GM08714 (cell line): ENCODE data around the gene SORD.
"Not testable (repeated sequence)": the region's sequence is repeated elsewhere in the genome, so short reads cannot be mapped to it uniquely, and the experiment has no call there.

Experiments used
- H3K4me3 ChIP-seq: fragments of 200-500 bp; sonication (Bioruptor generic); 2 replicates; pipeline ENCODE4 v1.5.1; 2014; ENCODE audit warnings: mild to moderate bottlenecking, low read length, inconsistent platforms
- ZNF274 ChIP-seq: IDR thresholded peaks from 2 replicates; pipeline ENCODE4 v1.6.1; 2012; ENCODE audit warnings: mild to moderate bottlenecking, low read depth, low read length

The SORD gene

DNA sequence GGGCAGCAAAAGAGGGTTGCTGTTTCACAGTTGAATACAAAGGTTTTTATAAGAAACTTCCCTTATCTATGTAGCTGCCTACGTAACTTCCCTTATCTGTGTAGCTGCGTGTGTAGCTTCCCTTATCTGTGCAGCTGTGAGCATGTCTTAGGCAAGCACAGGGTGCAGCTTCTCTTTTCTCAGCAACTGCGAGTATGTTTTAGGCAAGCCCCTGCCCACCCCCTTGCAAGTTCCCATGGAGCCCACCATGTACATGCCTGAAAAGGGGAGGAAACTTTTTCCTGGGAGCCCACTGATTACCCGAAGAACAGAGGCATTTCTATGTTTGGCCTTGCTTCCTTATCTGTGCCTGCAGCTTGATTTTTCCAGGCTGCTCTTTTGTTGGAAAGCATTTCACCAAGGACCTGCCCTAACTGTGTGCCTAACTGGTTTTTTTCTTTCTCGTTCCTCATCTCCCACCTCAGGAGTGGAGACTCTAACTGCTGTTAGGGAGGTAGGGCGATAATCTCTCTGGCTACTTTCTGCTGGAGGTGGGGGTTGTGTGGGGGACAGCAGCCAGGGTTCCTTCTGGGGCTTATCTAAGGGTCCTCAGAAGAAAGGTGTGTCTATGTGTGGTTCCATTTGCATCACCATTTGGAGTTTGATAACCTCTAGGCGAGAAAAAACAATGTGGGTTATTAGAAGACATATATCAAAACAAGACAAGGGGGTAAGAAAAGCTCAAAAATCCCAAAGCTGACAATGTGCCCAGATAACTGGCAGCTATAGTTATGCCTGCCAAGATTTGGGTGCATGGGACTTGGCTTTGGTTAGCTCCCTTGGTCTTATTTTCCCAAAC is 26.0 kb downstream of the SORD start:
- no peak for TF ChIP-seq ZNF274
- H3K4me3 ChIP-seq = no peak overlapping the region

DNA sequence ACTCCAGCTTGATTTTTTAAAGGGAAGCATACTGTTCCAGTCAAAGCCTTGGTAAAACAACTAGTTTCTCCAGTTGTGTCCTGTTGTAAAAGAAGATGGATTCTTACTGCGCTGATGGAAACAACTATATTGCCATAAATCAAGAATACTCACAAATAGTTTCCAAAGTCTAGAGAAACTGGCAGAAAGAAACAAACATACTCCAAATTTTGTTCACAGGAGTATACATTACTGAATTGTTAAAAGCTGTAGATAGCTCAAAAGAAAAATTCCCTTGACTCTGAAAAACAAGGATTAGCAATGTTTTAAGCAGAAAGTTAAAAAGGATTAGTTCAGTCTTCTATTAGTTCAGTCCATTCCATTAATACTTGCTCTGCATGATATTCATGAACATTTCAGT is 27.6 kb downstream of the SORD start:
- TF ChIP-seq ZNF274 = no peak
- H3K4me3 ChIP-seq = no peak overlapping the region

DNA sequence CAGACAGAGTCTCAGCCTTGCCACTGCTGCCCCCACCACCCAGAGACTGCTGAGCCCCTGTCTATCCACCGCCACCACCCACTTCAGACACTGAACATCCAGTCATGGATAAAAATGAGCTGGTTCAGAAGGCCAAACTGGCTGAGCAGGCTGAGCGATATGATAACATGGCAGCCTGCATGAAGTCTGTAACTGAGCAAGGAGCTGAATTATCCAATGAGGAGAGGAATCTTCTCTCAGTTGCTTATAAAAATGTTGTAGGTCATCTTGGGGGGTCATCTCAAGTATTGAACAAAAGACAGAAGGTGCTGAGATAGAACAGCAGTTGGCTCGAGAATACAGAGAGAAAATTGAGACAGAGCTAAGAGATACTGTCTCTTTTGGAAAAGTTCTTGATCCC is 29.7 kb downstream of the SORD start:
- not testable (repeated sequence) for H3K4me3 ChIP-seq

DNA sequence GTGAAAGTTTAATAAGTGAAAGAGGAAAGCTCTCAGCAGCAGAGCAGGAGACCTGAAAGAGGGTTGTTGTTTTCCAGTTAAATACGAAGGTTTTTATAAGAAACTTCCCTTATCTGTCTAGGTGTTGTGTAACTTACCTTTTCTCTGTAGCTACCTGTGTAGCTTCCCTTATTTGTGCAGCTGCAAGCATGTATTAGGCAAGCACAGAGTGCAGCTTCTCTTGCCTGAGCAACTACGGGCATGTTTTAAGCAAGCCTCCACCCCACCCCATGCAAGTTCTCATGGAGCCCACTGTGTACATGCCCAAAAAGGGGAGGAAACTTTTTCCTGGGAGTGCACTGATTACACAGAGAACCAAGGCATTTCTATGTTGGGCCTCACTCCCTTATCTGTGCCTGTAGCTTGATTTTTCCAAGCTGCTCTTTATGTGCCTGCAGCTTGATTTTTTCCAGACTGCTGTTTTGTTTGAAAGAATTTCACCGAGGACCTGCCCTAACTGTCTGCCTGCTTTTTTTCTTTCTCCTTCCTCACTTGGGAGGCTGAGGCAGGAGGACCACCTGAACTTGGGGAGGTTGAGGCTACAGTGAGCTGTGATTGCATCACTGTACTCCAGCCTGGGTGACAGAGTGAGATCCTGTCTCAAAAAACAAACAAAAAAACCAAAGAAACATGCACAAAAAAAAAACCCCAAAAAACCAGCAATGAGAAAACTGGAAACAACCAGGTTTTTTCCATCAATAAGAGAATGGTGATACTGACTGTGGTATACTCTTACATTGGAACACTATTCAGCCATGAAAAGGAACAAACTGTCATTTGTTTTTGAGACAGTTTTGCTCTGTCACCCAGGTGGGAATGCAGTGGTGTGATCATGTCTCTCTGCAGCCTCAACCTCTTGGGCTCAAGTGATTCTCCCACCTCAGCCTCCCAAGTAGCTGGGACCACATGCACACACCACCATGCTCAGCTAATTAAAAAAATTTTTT is 36.0 kb downstream of the SORD start:
- not testable (repeated sequence) for H3K4me3 ChIP-seq

DNA sequence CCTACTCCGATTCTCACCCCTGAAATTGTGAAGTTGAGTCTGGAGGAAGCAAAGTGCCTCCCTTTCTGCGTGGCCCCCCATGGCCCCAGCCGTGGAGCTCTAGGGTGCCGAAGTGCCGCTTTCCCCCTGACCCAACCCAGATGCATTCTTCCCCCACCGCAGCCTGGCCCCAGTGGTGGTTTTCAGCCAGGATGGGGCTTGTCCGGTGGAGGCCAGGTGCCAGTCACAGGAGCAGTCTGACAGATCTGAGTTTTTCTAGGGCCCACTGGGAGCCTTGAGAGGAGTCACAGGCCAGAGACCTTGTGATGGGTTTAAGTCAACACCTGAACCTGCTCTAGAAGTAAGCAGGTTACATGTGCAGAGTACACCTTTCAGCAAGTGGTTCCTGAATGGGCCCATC is 39.3 kb downstream of the SORD start:
- not testable (repeated sequence) for H3K4me3 ChIP-seq

DNA sequence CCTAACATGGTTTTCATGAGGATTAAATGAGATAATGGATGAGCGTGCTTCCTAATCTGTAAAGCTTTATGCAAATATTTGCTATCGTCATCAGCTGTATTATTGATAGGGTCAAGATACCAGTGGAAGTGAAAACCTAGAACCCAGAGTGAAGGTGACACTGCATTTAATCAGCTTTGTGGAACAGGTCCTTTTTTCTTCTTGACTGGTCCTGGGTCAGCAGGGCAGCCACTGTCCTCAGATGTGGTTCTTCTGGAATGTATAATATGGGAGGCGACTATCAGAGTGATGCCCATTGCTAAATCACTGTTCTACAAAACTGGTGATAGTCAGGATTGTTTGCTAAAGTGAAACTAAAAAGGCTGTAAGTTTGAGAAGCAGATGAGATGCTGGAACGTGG is 41.4 kb downstream of the SORD start:
- H3K4me3 ChIP-seq = no peak overlapping the region
- no peak for TF ChIP-seq ZNF274

DNA sequence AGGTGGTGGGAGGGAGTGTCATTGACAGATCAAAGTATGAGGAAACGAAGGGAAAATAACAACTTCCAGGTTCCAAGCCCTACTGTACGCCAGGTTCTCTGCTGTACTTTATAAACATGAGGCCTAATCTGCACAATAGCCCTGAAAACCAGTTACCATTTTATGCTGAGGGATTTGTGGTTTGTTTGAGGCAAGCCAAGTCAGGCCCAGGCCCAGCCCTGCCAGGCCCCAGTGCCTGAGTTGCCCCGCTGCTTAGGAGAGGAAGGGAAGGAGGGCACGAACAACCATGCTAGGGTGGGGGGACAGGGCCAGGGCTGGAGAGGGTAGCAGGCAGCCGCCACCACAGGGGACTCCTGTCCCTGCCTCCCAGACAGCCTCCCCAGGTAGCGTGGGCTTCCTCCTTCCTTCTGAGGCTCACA is 47.0 kb downstream of the SORD start:
- H3K4me3 ChIP-seq = not testable (repeated sequence)

DNA sequence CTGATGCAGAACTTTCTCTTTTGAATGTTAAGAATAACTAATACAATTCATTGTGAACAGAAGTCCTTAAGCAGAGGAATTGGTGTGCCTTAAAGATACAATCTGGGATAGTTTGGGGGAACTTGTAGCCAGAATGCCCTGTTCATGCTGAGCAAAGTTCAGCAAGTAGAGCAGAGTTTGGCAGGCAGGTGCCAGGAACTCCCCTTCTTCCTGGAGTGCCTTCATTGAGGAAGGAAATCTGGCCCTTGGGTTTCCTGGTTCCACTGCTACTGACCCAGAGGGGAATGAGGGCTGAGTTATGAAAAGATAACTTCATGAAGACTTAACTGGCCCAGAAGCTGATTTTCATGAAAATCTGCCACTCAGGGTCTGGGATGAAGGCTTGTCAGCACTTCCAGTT is 50.6 kb downstream of the SORD start:
- not testable (repeated sequence) for H3K4me3 ChIP-seq

DNA sequence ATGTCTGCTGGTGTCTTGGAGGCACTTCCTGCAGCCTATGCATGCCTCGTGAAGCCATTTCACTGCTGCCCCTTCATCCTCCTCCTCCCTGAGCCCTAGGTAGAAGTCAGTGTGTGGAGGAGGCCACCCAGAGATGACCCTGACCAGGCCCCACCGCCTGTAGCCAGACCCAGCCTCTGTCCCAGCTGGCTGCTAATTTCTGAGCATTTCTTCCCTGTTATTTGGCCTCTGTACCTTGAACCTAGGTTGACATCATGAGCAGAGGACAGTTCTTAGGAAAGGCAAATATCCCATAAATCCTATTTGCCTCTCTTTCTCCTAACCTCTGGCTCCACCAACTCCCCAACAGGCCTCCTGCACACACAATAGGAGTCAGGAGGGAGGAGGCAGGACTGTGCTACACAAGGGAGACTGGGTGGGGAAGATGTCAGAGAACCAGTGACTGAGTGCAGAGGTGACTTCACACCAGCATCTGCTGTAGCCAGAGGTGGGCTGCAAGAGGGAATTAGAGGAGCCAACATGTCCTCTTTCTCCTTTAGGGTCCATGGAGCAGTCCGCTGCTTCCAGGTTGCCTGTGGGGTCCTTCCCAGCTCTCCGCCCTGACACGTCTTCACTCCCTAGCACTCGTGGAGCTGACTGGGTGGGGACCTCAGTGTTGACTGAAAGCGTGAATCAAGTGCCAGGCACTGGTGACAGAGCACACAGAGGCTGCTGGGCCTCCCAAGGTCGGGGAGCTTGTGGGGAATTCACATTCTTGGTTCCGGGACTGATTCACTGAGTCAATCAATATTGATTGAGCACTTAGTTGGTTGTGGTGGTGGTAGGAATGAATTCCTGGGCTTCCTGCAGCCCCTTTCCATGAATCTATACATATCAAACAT is 52.7 kb downstream of the SORD start:
- not testable (repeated sequence) for H3K4me3 ChIP-seq

DNA sequence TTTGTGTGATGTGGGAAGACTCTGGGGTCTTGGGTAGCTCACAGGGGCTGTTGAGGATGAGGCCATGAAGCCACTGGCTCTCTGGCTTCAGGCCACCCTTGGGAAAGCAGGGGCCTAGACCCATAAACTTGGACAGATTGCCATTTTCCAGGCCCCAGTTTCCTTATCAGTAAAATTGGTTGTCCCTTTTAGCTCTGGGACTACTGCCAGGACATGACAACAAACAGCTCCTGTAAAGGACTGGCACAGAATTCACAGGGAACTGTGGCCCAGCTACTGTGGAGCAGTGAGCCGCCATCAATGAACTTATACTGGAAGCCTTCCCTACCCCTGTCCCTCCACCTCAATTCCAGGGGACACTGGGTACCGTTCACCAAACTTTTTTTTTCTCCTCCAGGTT is 54.4 kb downstream of the SORD start:
- H3K4me3 ChIP-seq = not testable (repeated sequence)

DNA sequence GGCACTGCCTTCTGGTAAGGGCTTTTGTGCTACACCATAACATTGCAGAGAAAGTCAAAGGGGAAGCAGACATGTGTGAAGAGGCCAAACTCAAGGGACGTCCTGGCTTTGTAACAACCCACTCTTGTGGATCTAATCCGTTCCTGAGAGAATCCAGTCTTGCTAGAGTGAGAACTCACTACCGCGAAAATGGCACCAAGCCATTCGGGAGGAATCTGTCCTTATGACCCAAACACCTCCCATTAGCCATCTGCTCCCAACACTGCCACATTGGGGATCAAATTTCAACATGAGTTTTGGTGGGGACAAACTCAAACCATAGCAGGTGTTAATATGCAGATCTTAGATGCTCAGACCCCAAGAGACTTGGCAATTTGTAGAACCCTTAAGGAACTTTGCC is 56.2 kb downstream of the SORD start:
- not testable (repeated sequence) for H3K4me3 ChIP-seq

DNA sequence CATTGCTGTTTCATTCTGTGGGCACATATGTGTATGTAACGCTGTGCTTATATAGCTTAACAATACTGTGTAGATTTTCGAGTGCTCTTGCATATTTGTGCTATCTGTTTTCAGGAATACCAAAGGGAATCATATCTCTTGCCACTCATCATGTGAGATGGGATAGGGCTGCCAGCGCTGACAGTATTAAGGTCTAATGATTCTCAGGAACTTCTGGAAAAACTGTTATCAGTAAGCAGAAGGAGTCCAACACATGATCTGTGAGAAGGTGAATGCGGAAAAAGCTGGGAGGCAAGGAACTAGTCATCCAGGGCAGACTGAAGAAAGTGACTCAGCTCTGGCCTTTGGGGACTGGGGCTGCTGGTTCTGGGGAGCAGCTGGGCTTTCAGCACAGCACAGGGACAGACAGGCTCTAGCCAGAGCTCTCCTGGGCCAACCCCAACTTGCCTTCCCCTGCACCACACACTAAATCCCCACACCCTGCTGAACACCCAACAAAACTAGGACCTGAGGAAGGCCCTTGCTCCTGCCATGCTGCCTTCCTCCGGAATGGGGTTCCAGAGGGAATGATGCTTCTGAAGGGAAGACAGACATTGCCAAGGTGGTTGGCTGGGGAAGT is 56.7 kb downstream of the SORD start:
- H3K4me3 ChIP-seq = not testable (repeated sequence)

DNA sequence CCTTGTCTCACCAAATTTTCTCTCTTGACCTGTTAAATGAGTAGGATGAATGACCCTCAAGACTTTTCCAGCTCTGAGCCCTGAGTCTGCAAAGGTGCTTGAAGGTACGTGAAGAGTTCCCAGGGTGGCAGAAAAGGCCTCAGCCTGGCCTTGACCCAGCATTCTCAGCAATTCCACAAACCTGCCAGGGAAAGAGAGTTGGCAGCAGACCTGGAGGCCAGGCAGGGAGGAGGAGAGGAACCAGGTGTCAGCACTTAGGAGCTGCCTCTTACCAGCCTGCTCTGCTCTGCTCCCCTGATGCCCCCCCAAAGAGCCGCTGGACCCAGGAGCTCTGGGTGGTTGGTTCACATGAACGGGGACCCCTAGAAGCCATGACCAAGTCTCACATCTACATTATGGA is 57.6 kb downstream of the SORD start:
- not testable (repeated sequence) for H3K4me3 ChIP-seq

DNA sequence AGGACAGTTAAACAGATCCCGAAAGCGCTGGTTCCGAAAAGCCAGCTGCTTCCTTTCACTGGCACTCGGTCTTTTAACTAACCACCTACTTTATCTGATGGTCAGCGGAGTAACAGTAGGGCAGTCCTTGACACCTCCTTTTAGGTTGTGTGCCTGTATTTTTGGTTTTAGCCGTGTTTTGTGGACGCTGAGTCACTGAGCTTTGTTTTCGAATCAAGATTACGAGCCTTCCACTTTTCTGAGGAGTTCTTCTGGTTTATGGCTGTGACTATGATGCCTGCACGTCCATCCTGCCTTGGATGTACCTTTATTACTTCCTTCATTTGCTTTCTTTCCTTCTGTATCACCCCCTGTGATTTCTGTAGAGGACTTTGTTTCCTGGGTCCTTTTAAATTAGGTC is 59.4 kb downstream of the SORD start:
- not testable (repeated sequence) for H3K4me3 ChIP-seq

DNA sequence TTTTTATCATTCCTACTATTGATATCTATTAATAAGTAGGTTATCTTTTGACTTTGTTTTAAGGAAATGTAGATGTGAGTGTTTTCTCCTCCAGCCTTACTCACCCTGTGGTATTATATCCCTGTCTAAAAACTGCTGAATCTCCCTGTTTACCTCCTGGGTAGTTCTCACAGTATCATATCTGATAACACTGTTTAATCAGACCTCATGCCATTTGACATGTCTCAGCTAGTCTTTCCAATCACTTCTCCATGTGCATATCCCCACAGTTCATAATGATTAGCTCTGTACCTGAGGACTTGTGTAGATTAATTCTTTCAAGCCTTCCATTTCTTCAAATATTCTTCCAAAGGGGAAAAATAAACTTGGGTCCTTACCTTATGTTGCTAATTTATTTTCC is 60.2 kb downstream of the SORD start:
- no peak for TF ChIP-seq ZNF274
- no peak overlapping the region for H3K4me3 ChIP-seq
